ENCODE measurements around the gene ZCCHC7.

Gene ZCCHC7

DNA sequence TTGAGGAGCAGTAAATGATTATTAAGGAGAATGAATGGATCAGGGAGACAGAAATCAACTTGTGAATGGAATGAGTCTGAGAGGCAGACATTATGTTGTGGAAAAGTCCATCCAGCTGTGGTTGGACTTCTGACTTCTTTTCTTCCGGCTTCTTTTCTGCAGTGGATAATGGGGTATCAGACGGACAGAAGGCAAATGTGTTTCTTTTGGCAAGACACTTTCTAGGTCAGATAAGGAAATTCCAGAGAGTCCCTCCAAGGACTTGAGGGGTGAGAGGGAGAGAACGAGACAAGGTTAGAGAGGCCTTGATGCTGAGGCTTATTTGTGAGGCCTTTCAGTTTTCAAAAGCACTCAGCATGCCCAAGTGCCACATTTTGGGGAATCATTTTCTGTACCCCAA is 285.0 kb downstream of the ZCCHC7 start:
- no peaks in the 10 kb centered on the region for H3K9me3 ChIP-seq (ENCODE audit: insufficient read depth, low read length, severe bottlenecking)
- H3K9ac ChIP-seq (ENCODE audit: low read depth, low read length) = no peak overlapping the region
- TF ChIP-seq EZH2 (IDR thresholded peaks at IDR 0.05; ENCODE audit: borderline replicate concordance, low read depth, low read length, severe bottlenecking) = no peak
- TF ChIP-seq, protein P1, sequence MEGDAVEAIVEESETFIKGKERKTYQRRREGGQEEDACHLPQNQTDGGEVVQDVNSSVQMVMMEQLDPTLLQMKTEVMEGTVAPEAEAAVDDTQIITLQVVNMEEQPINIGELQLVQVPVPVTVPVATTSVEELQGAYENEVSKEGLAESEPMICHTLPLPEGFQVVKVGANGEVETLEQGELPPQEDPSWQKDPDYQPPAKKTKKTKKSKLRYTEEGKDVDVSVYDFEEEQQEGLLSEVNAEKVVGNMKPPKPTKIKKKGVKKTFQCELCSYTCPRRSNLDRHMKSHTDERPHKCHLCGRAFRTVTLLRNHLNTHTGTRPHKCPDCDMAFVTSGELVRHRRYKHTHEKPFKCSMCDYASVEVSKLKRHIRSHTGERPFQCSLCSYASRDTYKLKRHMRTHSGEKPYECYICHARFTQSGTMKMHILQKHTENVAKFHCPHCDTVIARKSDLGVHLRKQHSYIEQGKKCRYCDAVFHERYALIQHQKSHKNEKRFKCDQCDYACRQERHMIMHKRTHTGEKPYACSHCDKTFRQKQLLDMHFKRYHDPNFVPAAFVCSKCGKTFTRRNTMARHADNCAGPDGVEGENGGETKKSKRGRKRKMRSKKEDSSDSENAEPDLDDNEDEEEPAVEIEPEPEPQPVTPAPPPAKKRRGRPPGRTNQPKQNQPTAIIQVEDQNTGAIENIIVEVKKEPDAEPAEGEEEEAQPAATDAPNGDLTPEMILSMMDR (IDR thresholded peaks at IDR 0.05; ENCODE audit: borderline replicate concordance, extremely low read depth, low read length, poor library complexity, severe bottlenecking) = no peak
- H3K27ac ChIP-seq (ENCODE audit: low read length) = no peak overlapping the region
- no peaks in the 10 kb centered on the region for H3K36me3 ChIP-seq (ENCODE audit: insufficient read depth, low read length)
- ATAC-seq (ENCODE audit: insufficient read depth, low read depth) = no peak
- no peaks in the 10 kb centered on the region for H4K20me1 ChIP-seq (ENCODE audit: insufficient read depth, low read length)
- H3K4me3 ChIP-seq (ENCODE audit: low read depth in 1 of 2, low read length in 2 of 2) = no peak overlapping the region
- H3K4me1 ChIP-seq (ENCODE audit: insufficient read depth, low read length) = no peaks in the 10 kb centered on the region
- H3K79me2 ChIP-seq (ENCODE audit: insufficient read depth, low read length) = no peaks in the 10 kb centered on the region
- no peak for DNase-seq
- no peak overlapping the region for H2AFZ ChIP-seq (ENCODE audit: low read depth, low read length)
- H3K4me2 ChIP-seq (ENCODE audit: insufficient read depth, low read length) = no peak overlapping the region
- H3K27me3 ChIP-seq (ENCODE audit: insufficient read depth, low read length, poor library complexity) = no peaks in the 10 kb centered on the region

DNA sequence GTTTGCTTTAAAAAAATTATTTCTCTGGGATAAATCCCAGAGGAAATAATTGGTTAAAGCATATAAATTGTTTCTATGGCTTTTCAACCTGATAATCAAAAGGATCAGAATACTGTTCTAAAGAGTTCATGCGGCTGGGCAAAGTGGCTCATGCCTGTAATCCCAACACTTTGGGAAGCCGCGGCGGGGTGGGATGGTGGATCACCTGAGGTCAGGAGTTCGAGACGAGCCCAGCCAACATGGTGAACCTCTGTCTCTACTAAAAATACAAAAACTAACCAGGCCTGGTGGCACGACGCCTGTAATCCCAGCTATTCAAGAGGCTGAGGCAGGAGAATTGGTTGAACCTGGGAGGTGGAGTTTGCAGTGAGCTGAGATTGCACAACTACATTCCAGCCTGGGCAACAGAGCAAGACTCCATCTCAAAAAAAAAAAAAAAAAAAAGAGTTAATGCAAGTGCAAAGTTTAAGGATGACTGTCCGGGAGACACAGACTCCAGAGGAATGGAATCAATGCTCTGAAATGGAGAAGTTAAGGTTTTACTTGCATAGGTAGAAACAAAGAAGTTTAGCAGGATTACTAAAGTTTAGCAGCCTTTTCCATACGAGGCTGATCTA is 285.5 kb downstream of the ZCCHC7 start:
- ATAC-seq (ENCODE audit: insufficient read depth, low read depth) (no peak), DNase-seq (no peak)
- H3K9me3 ChIP-seq (ENCODE audit: insufficient read depth, low read length, severe bottlenecking) = no peaks in the 10 kb centered on the region
- H3K36me3 ChIP-seq (ENCODE audit: insufficient read depth, low read length) = no peaks in the 10 kb centered on the region
- no peak overlapping the region for H2AFZ ChIP-seq (ENCODE audit: low read depth, low read length)
- TF ChIP-seq EZH2 (IDR thresholded peaks at IDR 0.05; ENCODE audit: borderline replicate concordance, low read depth, low read length, severe bottlenecking) = no peak
- TF ChIP-seq, protein P1 (IDR thresholded peaks at IDR 0.05; ENCODE audit: borderline replicate concordance, extremely low read depth, low read length, poor library complexity, severe bottlenecking) = no peak
- no peaks in the 10 kb centered on the region for H3K79me2 ChIP-seq (ENCODE audit: insufficient read depth, low read length)
- H3K4me1 ChIP-seq (ENCODE audit: insufficient read depth, low read length) = no peaks in the 10 kb centered on the region
- no peaks in the 10 kb centered on the region for H4K20me1 ChIP-seq (ENCODE audit: insufficient read depth, low read length)
- no peak overlapping the region for H3K4me3 ChIP-seq (ENCODE audit: low read depth in 1 of 2, low read length in 2 of 2)
- no peak overlapping the region for H3K9ac ChIP-seq (ENCODE audit: low read depth, low read length)
- no peak overlapping the region for H3K4me2 ChIP-seq (ENCODE audit: insufficient read depth, low read length)
- H3K27ac ChIP-seq (ENCODE audit: low read length) = no peak overlapping the region
- H3K27me3 ChIP-seq (ENCODE audit: insufficient read depth, low read length, poor library complexity) = no peaks in the 10 kb centered on the region

DNA sequence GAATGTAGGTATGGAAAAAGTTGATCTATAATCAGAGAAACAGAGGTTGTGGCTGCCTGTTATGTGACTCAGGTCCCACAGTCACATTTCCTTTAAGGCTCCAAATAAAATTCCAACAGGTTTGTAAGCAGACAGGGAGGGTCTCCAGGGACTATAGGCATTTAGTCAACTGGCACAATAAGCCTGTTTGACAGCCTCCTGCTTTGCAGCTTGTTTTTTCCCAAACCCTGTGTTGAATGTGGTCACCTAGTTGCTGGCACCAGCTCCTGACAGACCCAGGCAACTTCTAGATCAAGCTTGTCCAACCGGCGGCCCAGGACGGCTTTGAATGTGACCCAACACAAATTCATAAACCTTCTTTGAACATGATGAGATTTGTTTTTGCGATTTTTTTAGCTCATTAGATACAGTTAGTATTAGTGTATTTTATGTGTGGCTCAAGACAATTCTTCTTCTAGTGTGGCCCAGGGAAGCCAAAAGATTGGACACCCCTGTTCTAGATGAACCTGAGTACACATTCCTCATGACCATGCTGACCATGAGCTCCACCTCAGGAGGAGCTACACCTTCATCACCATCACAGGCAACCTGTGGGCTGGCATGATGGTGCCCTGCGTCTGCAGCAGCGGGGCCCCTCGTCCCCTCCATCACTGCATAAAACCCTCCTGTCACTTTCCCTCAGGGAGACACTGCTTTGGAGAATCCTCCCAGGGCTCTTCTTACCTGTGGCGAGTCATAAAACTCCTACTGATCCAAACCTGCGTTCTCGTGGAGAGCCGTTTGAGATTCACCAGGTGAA is 286.4 kb downstream of the ZCCHC7 start:
- DNase-seq (no peak), ATAC-seq (ENCODE audit: insufficient read depth, low read depth) (no peak)
- Histone ChIP-seq H3K27me3 (ENCODE audit: insufficient read depth, low read length, poor library complexity) (no peaks in the 10 kb centered on the region), H3K9me3 (ENCODE audit: insufficient read depth, low read length, severe bottlenecking) (no peaks in the 10 kb centered on the region), H3K4me1 (ENCODE audit: insufficient read depth, low read length) (no peaks in the 10 kb centered on the region), H3K27ac (ENCODE audit: low read length) (no peak overlapping the region), H2AFZ (ENCODE audit: low read depth, low read length) (no peak overlapping the region), H3K4me2 (ENCODE audit: insufficient read depth, low read length) (no peak overlapping the region), H3K9ac (ENCODE audit: low read depth, low read length) (no peak overlapping the region), H4K20me1 (ENCODE audit: insufficient read depth, low read length) (no peaks in the 10 kb centered on the region), H3K36me3 (ENCODE audit: insufficient read depth, low read length) (no peaks in the 10 kb centered on the region), H3K4me3 (ENCODE audit: low read depth in 1 of 2, low read length in 2 of 2) (no peak overlapping the region), H3K79me2 (ENCODE audit: insufficient read depth, low read length) (no peaks in the 10 kb centered on the region)
- TF ChIP-seq EZH2 (IDR thresholded peaks at IDR 0.05; ENCODE audit: borderline replicate concordance, low read depth, low read length, severe bottlenecking) = no peak
- TF ChIP-seq, protein P1 (IDR thresholded peaks at IDR 0.05; ENCODE audit: borderline replicate concordance, extremely low read depth, low read length, poor library complexity, severe bottlenecking) = no peak

Measured in DND-41 (cell line).